NCI-H2081 (cell line): ENCODE results near the gene ENTPD8.

Experiments used
- DNase-seq, 2 experiments: peaks; one replicate each; lab custom pipeline; 2025; lab: John Stamatoyannopoulos, UW

ENTPD8 gene

GRCh38 chr9:137447722-137448601, 6.8 kb upstream of the ENTPD8 start:
- DNase-seq = no peak

GRCh38 chr9:137446851-137447471, 5.8 kb upstream of the ENTPD8 start:
- no peak for DNase-seq

- DNase-seq = peak in 1 of 2 experiments; percentile 38
Observed at GRCh38 chr9:137445930-137446431, 4.8 kb upstream of the ENTPD8 start.

- DNase-seq = peak; percentile 59 to 66
Observed at GRCh38 chr9:137445275-137445807, 4.2 kb upstream of the ENTPD8 start.

GRCh38 chr9:137444106-137444790, 3.1 kb upstream of the ENTPD8 start:
- DNase-seq = no peak

- no peak for DNase-seq
Observed at GRCh38 chr9:137441935-137442321, 771 bp upstream of the ENTPD8 start.

- no peak for DNase-seq
Observed at GRCh38 chr9:137439158-137439714, 1.9 kb downstream of the ENTPD8 start.

GRCh38 chr9:137438591-137439157, 2.5 kb downstream of the ENTPD8 start:
- no peak for DNase-seq

- no peak for DNase-seq
Observed at GRCh38 chr9:137437691-137438590, 3.2 kb downstream of the ENTPD8 start.

GRCh38 chr9:137436761-137437600, 4.2 kb downstream of the ENTPD8 start:
- no peak for DNase-seq

- DNase-seq = no peak
Observed at GRCh38 chr9:137435980-137436760, 5.0 kb downstream of the ENTPD8 start.

- no peak for DNase-seq
Observed at GRCh38 chr9:137435381-137435891, 5.7 kb downstream of the ENTPD8 start.

GRCh38 chr9:137434498-137435380, 6.4 kb downstream of the ENTPD8 start:
- DNase-seq = no peak

GRCh38 chr9:137433916-137434431, 7.2 kb downstream of the ENTPD8 start:
- DNase-seq = no peak

GRCh38 chr9:137433349-137433915, 7.7 kb downstream of the ENTPD8 start:
- no peak for DNase-seq

- DNase-seq = no peak
Observed at GRCh38 chr9:137432687-137433348, 8.3 kb downstream of the ENTPD8 start.
